ENCODE results near the gene IL17B.

Gene IL17B

DNA sequence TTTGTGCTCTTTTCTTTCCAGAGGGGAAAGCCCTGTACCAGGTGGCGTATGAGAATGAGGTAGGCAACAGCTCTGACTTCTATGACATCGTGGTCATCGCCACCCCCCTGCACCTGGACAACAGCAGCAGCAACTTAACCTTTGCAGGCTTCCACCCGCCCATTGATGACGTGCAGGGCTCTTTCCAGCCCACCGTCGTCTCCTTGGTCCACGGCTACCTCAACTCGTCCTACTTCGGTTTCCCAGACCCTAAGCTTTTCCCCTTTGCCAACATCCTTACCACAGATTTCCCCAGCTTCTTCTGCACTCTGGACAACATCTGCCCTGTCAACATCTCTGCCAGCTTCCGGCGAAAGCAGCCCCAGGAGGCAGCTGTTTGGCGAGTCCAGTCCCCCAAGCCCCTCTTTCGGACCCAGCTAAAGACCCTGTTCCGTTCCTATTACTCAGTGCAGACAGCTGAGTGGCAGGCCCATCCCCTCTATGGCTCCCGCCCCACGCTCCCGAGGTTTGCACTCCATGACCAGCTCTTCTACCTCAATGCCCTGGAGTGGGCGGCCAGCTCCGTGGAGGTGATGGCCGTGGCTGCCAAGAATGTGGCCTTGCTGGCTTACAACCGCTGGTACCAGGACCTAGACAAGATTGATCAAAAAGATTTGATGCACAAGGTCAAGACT, 11.0 kb downstream of the IL17B start:
- peak overlapping the region; percentile 22 for H2AK5ac ChIP-seq (ENCODE audit: low read depth, low read length)
- H3K4me1 ChIP-seq (ENCODE audit: control insufficient read depth in 2 of 2, insufficient read depth in 1 of 2, low read depth in 1 of 2, low read length in 2 of 2), result peaks cover 2 to 8% of the 10 kb centered on the region in 2 donors
- no peak overlapping the region for H2BK120ac ChIP-seq (ENCODE audit: low read depth, low read length)
- H3K4ac ChIP-seq (ENCODE audit: low read length), result no peak overlapping the region
- no peak overlapping the region for H3K27ac ChIP-seq (replicated peaks; ENCODE audit: low read length)
- H2BK5ac ChIP-seq (ENCODE audit: low read length), result peak overlapping the region; percentile 27
- no peak overlapping the region for H4K8ac ChIP-seq (ENCODE audit: low read depth, low read length)
- H2AFZ ChIP-seq (ENCODE audit: low read length), result no peak overlapping the region
- no peak overlapping the region for H3K9ac ChIP-seq (ENCODE audit: low read depth, low read length, poor library complexity)
- no peak overlapping the region for H3K4me2 ChIP-seq (ENCODE audit: insufficient read depth, low read length, poor library complexity, severe bottlenecking)
- no peak for DNase-seq (ENCODE audit: low spot score)
- H3K9me3 ChIP-seq (replicated peaks in 1 of 2; ENCODE audit: control insufficient read depth in 2 of 2, insufficient read depth in 1 of 2, low read depth in 1 of 2, low read length in 2 of 2), result no peaks in the 10 kb centered on the region
- peak overlapping the region; percentile 50 for H3K18ac ChIP-seq (ENCODE audit: low read length)
- no peak overlapping the region for H2BK15ac ChIP-seq (ENCODE audit: low read length)
- WGBS, 2 donors (ENCODE audit: extremely low coverage in 2 of 2, insufficient read length in 2 of 2, insufficient replicate concordance in 1 of 2), result no CpG with 5 or more reads among the region's 22 CpGs
- no peaks in the 10 kb centered on the region for H3K27me3 ChIP-seq (ENCODE audit: control insufficient read depth in 3 of 3, insufficient read depth in 3 of 3, low read depth in 1 of 3, low read length in 3 of 3)
- H3K79me1 ChIP-seq (ENCODE audit: low read depth, low read length), result no peaks in the 10 kb centered on the region
- H3K14ac ChIP-seq (ENCODE audit: low read length), result no peak overlapping the region
- H3K4me3 ChIP-seq (ENCODE audit: low read length in 2 of 2), result no peak overlapping the region
- H2BK12ac ChIP-seq (ENCODE audit: low read length), result no peak overlapping the region
- peak overlapping the region; percentile 25 for H3K23ac ChIP-seq (ENCODE audit: low read depth, low read length, poor library complexity)
- peaks cover 0 to 5% of the 10 kb centered on the region in 2 donors for H3K36me3 ChIP-seq (replicated peaks in 1 of 2; ENCODE audit: control insufficient read depth in 2 of 2, insufficient read depth in 2 of 2, low read length in 2 of 2)
- no peak overlapping the region for H4K91ac ChIP-seq (ENCODE audit: low read depth, low read length, poor library complexity)

DNA sequence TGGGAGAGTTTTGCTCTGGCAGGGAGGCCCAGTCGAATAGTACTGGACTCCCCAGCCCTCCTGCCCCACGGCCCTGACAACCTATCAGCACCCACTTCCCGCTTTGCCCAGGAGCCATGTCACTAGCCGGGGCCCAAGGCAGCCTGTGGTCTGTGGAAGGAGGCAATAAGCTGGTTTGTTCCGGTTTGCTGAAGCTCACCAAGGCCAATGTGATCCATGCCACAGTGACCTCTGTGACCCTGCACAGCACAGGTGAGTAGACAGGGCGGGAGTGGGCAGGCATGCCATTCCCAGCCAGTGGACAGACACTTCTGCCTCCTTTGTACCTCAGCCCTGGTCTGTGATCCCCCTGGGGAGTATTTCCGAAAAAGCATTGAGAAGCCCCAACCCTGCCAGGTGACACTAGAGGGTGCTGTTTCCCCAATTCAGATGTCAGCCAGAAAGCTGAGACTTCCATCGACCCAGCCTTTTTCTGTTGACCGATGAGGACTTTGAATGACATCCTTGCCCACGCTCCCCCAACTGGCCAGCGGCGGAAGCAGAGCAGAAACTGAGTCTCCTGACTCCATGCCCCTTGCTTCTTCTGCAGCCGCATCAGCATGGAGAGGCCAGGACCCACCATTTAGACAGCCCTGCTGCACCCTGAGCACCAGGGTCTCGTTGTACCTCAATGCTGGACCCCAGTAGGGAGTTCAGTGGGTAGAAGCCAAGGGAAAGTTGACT, 11.7 kb downstream of the IL17B start:
- H2AK5ac ChIP-seq (ENCODE audit: low read depth, low read length), result peak overlapping the region; percentile 62
- no peaks in the 10 kb centered on the region for H3K9me3 ChIP-seq (replicated peaks in 1 of 2; ENCODE audit: control insufficient read depth in 2 of 2, insufficient read depth in 1 of 2, low read depth in 1 of 2, low read length in 2 of 2)
- no CpG with 5 or more reads among the region's 14 CpGs for WGBS, 2 donors (ENCODE audit: extremely low coverage in 2 of 2, insufficient read length in 2 of 2, insufficient replicate concordance in 1 of 2)
- DNase-seq (ENCODE audit: low spot score), result peak; percentile 81
- H3K4me2 ChIP-seq (ENCODE audit: insufficient read depth, low read length, poor library complexity, severe bottlenecking), result no peak overlapping the region
- peak overlapping the region; percentile 19 for H2BK120ac ChIP-seq (ENCODE audit: low read depth, low read length)
- no peak overlapping the region for H3K27ac ChIP-seq (replicated peaks; ENCODE audit: low read length)
- H3K14ac ChIP-seq (ENCODE audit: low read length), result no peak overlapping the region
- no peak overlapping the region for H4K91ac ChIP-seq (ENCODE audit: low read depth, low read length, poor library complexity)
- peaks cover 0 to 5% of the 10 kb centered on the region in 2 donors for H3K36me3 ChIP-seq (replicated peaks in 1 of 2; ENCODE audit: control insufficient read depth in 2 of 2, insufficient read depth in 2 of 2, low read length in 2 of 2)
- H3K4me3 ChIP-seq (ENCODE audit: low read length in 2 of 2), result no peak overlapping the region
- H2BK15ac ChIP-seq (ENCODE audit: low read length), result peak overlapping the region; percentile 88
- H2AFZ ChIP-seq (ENCODE audit: low read length), result peak overlapping the region; percentile 52
- no peak overlapping the region for H2BK12ac ChIP-seq (ENCODE audit: low read length)
- no peaks in the 10 kb centered on the region for H3K79me1 ChIP-seq (ENCODE audit: low read depth, low read length)
- no peak overlapping the region for H3K9ac ChIP-seq (ENCODE audit: low read depth, low read length, poor library complexity)
- peaks cover 2 to 8% of the 10 kb centered on the region in 2 donors for H3K4me1 ChIP-seq (ENCODE audit: control insufficient read depth in 2 of 2, insufficient read depth in 1 of 2, low read depth in 1 of 2, low read length in 2 of 2)
- H3K18ac ChIP-seq (ENCODE audit: low read length), result peak overlapping the region; percentile 81
- H3K23ac ChIP-seq (ENCODE audit: low read depth, low read length, poor library complexity), result peak overlapping the region; percentile 71
- H2BK5ac ChIP-seq (ENCODE audit: low read length), result peak overlapping the region; percentile 39
- no peak overlapping the region for H3K4ac ChIP-seq (ENCODE audit: low read length)
- H3K27me3 ChIP-seq (ENCODE audit: control insufficient read depth in 3 of 3, insufficient read depth in 3 of 3, low read depth in 1 of 3, low read length in 3 of 3), result no peaks in the 10 kb centered on the region
- H4K8ac ChIP-seq (ENCODE audit: low read depth, low read length), result no peak overlapping the region

DNA sequence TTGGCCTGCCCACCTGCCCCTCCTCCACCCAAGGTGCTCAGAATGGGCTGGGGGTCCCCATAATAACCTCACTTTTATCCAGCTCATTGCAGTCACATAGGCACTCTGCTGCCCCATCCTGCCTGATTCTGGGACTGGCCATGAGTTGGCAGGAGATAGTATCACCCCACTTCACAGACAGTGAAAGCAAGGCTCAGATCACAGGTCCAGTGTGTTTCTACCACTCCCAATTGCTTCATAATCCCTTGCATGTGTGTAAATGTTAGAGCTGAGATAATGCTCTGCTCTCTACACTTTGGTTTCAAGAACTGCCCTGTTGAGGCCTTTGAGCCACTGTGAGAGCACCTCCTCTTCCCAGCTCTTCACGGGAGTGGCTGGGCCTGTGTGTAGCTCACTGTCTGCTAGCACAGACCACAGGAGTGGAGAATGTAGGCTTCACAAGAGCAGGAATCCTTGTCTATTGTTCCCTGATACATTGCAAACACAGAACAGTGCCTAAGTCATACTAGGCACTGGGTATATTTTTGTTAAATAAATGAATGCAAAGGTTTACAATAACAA, 12.8 kb downstream of the IL17B start:
- DNase-seq (ENCODE audit: low spot score), result no peak
- Histone ChIP-seq H3K4ac (ENCODE audit: low read length) (no peak overlapping the region), H3K27ac (replicated peaks; ENCODE audit: low read length) (no peak overlapping the region), H3K4me1 (ENCODE audit: control insufficient read depth in 2 of 2, insufficient read depth in 1 of 2, low read depth in 1 of 2, low read length in 2 of 2) (peaks cover 2 to 8% of the 10 kb centered on the region in 2 donors), H3K9me3 (replicated peaks in 1 of 2; ENCODE audit: control insufficient read depth in 2 of 2, insufficient read depth in 1 of 2, low read depth in 1 of 2, low read length in 2 of 2) (no peaks in the 10 kb centered on the region), H3K14ac (ENCODE audit: low read length) (no peak overlapping the region), H3K18ac (ENCODE audit: low read length) (no peak overlapping the region), H2AFZ (ENCODE audit: low read length) (no peak overlapping the region), H3K27me3 (ENCODE audit: control insufficient read depth in 3 of 3, insufficient read depth in 3 of 3, low read depth in 1 of 3, low read length in 3 of 3) (no peaks in the 10 kb centered on the region), H2BK5ac (ENCODE audit: low read length) (no peak overlapping the region), H3K9ac (ENCODE audit: low read depth, low read length, poor library complexity) (no peak overlapping the region), H3K23ac (ENCODE audit: low read depth, low read length, poor library complexity) (no peak overlapping the region), H3K79me1 (ENCODE audit: low read depth, low read length) (no peaks in the 10 kb centered on the region), H3K4me3 (ENCODE audit: low read length in 2 of 2) (no peak overlapping the region), H4K8ac (ENCODE audit: low read depth, low read length) (no peak overlapping the region), H3K36me3 (replicated peaks in 1 of 2; ENCODE audit: control insufficient read depth in 2 of 2, insufficient read depth in 2 of 2, low read length in 2 of 2) (peaks cover 0 to 5% of the 10 kb centered on the region in 2 donors), H2BK12ac (ENCODE audit: low read length) (no peak overlapping the region), H4K91ac (ENCODE audit: low read depth, low read length, poor library complexity) (no peak overlapping the region), H2BK120ac (ENCODE audit: low read depth, low read length) (no peak overlapping the region), H3K4me2 (ENCODE audit: insufficient read depth, low read length, poor library complexity, severe bottlenecking) (no peak overlapping the region), H2BK15ac (ENCODE audit: low read length) (no peak overlapping the region), H2AK5ac (ENCODE audit: low read depth, low read length) (no peak overlapping the region)
- WGBS, 2 donors (ENCODE audit: extremely low coverage in 2 of 2, insufficient read length in 2 of 2, insufficient replicate concordance in 1 of 2), result no CpG with 5 or more reads among the region's 1 CpG

DNA sequence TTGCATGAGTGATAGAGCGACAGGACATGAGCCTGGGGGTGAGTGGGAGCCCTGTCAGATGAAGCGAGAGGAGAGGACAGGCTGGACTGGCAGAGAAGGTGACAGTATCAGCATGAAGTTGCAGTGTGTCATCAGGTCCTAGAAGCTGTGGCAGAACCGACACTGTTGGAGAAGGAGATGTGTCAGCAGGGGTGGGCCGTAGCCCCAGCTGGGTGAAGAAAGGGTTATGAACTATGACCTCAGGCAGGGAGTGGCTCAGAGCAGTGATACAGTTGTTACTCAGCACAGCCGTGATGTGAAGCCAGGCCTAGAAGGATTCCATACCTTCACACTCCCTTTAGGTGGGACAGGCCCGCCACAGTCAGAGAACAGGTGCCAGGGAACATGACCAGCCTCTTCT, 13.7 kb downstream of the IL17B start:
- no CpG with 5 or more reads among the region's 6 CpGs for WGBS, 2 donors (ENCODE audit: extremely low coverage in 2 of 2, insufficient read length in 2 of 2, insufficient replicate concordance in 1 of 2)
- DNase-seq (ENCODE audit: low spot score), result no peak
- H3K79me1 ChIP-seq (ENCODE audit: low read depth, low read length), result no peaks in the 10 kb centered on the region

More for the DNA sequence above, 13.7 kb downstream of the IL17B start:
- H2AFZ ChIP-seq (ENCODE audit: low read length), result no peak overlapping the region
- H4K8ac ChIP-seq (ENCODE audit: low read depth, low read length), result no peak overlapping the region
- H3K9me3 ChIP-seq (replicated peaks in 1 of 2; ENCODE audit: control insufficient read depth in 2 of 2, insufficient read depth in 1 of 2, low read depth in 1 of 2, low read length in 2 of 2), result no peaks in the 10 kb centered on the region
- no peak overlapping the region for H2BK12ac ChIP-seq (ENCODE audit: low read length)
- H3K4me2 ChIP-seq (ENCODE audit: insufficient read depth, low read length, poor library complexity, severe bottlenecking), result no peak overlapping the region
- no peak overlapping the region for H2BK15ac ChIP-seq (ENCODE audit: low read length)
- no peaks in the 10 kb centered on the region for H3K27me3 ChIP-seq (ENCODE audit: control insufficient read depth in 3 of 3, insufficient read depth in 3 of 3, low read depth in 1 of 3, low read length in 3 of 3)
- no peak overlapping the region for H3K9ac ChIP-seq (ENCODE audit: low read depth, low read length, poor library complexity)
- no peak overlapping the region for H3K27ac ChIP-seq (replicated peaks; ENCODE audit: low read length)
- no peak overlapping the region for H2BK5ac ChIP-seq (ENCODE audit: low read length)
- no peak overlapping the region for H3K18ac ChIP-seq (ENCODE audit: low read length)
- no peak overlapping the region for H3K4me3 ChIP-seq (ENCODE audit: low read length in 2 of 2)
- no peak overlapping the region for H2AK5ac ChIP-seq (ENCODE audit: low read depth, low read length)
- H3K4me1 ChIP-seq (ENCODE audit: control insufficient read depth in 2 of 2, insufficient read depth in 1 of 2, low read depth in 1 of 2, low read length in 2 of 2), result peaks cover 2 to 8% of the 10 kb centered on the region in 2 donors
- H3K23ac ChIP-seq (ENCODE audit: low read depth, low read length, poor library complexity), result no peak overlapping the region
- no peak overlapping the region for H3K4ac ChIP-seq (ENCODE audit: low read length)
- no peak overlapping the region for H2BK120ac ChIP-seq (ENCODE audit: low read depth, low read length)
- peaks cover 0 to 5% of the 10 kb centered on the region in 2 donors for H3K36me3 ChIP-seq (replicated peaks in 1 of 2; ENCODE audit: control insufficient read depth in 2 of 2, insufficient read depth in 2 of 2, low read length in 2 of 2)
- no peak overlapping the region for H3K14ac ChIP-seq (ENCODE audit: low read length)
- no peak overlapping the region for H4K91ac ChIP-seq (ENCODE audit: low read depth, low read length, poor library complexity)
